ENCODE results near the gene DONSON. TPM values are rescaled to one million over a fixed set of nuclear protein-coding genes. Genes with fewer than 3 reads are reported as not detected.

Gene DONSON
- total RNA-seq, 4 donors from 2014 or later: 5.8 to 19.7 (median 6.7) TPM

DNA sequence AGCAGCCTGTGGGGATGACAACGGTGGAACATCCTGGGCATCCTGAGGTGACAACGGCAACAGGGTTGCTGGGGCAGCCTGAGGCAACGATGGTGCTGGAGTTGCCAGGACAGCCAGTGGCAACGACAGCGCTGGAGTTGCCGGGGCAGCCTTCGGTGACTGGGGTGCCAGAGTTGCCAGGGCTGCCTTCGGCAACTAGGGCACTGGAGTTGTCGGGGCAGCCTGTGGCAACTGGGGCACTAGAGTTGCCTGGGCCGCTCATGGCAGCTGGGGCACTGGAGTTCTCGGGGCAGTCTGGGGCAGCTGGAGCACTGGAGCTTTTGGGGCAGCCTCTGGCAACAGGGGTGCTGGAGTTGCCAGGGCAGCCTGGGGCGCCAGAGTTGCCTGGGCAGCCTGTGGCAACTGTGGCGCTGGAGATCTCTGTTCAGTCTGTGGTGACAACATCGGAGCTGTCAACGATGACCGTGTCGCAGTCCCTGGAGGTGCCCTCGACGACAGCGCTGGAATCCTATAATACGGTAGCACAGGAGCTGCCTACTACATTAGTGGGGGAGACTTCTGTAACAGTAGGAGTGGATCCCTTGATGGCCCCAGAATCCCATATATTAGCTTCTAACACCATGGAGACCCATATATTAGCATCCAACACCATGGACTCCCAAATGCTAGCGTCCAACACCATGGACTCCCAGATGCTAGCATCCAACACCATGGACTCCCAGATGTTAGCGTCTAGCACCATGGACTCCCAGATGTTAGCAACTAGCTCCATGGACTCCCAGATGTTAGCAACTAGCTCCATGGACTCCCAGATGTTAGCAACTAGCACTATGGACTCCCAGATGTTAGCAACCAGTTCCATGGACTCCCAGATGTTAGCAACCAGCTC, 37.5 kb downstream of the DONSON start:
- peaks cover 83% of the 10 kb centered on the region for H3K36me3 ChIP-seq
- no peak overlapping the region for H3K27ac ChIP-seq
- 96% methylated on average over 16 of the region's 23 CpGs for WGBS
- DNase-seq (ENCODE audit: low spot score in 2 of 2): no peak
- TF ChIP-seq, protein P1, sequence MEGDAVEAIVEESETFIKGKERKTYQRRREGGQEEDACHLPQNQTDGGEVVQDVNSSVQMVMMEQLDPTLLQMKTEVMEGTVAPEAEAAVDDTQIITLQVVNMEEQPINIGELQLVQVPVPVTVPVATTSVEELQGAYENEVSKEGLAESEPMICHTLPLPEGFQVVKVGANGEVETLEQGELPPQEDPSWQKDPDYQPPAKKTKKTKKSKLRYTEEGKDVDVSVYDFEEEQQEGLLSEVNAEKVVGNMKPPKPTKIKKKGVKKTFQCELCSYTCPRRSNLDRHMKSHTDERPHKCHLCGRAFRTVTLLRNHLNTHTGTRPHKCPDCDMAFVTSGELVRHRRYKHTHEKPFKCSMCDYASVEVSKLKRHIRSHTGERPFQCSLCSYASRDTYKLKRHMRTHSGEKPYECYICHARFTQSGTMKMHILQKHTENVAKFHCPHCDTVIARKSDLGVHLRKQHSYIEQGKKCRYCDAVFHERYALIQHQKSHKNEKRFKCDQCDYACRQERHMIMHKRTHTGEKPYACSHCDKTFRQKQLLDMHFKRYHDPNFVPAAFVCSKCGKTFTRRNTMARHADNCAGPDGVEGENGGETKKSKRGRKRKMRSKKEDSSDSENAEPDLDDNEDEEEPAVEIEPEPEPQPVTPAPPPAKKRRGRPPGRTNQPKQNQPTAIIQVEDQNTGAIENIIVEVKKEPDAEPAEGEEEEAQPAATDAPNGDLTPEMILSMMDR (IDR thresholded peaks at IDR 0.05): no peak
- TF ChIP-seq POLR2AphosphoS5 (IDR thresholded peaks at IDR 0.05) (no peak), EP300 (IDR thresholded peaks at IDR 0.05) (no peak), POLR2A (IDR thresholded peaks at IDR 0.05) (no peak)
- H3K4me3 ChIP-seq: no peak overlapping the region
- H3K4me1 ChIP-seq: peaks cover 18% of the 10 kb centered on the region
- no peaks in the 10 kb centered on the region for H3K27me3 ChIP-seq
- no peaks in the 10 kb centered on the region for H3K9me3 ChIP-seq

DNA sequence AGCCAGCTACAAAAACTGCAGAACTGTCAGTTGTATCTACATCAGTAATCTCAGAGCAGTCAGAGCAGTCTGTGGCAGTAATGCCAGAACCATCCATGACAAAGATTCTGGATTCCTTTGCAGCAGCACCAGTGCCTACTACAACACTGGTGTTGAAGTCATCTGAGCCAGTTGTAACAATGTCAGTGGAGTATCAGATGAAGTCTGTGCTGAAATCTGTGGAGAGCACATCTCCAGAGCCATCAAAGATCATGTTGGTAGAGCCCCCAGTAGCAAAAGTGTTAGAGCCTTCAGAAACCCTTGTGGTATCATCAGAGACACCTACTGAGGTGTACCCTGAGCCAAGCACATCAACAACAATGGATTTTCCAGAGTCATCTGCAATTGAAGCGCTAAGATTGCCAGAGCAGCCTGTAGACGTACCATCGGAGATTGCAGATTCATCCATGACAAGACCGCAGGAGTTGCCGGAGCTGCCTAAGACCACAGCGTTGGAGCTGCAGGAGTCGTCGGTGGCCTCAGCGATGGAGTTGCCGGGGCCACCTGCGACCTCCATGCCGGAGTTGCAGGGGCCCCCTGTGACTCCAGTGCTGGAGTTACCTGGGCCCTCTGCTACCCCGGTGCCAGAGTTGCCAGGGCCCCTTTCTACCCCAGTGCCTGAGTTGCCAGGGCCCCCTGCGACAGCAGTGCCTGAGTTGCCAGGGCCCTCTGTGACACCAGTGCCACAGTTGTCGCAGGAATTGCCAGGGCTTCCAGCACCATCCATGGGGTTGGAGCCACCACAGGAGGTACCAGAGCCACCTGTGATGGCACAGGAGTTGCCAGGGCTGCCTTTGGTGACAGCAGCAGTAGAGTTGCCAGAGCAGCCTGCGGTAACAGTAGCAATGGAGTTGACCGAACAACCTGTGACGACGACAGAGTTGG, 38.4 kb downstream of the DONSON start:
- Histone ChIP-seq H3K27me3 (no peaks in the 10 kb centered on the region), H3K4me3 (no peak overlapping the region), H3K36me3 (peaks cover 79% of the 10 kb centered on the region), H3K27ac (no peak overlapping the region), H3K4me1 (peaks cover 18% of the 10 kb centered on the region), H3K9me3 (no peaks in the 10 kb centered on the region)
- WGBS: 95% methylated on average over 16 of the region's 19 CpGs
- DNase-seq (ENCODE audit: low spot score in 2 of 2): no peak
- TF ChIP-seq POLR2AphosphoS5 (IDR thresholded peaks at IDR 0.05): no peak
- TF ChIP-seq EP300 (IDR thresholded peaks at IDR 0.05): no peak
- TF ChIP-seq, protein P1 (IDR thresholded peaks at IDR 0.05): no peak
- TF ChIP-seq POLR2A (IDR thresholded peaks at IDR 0.05): no peak

DNA sequence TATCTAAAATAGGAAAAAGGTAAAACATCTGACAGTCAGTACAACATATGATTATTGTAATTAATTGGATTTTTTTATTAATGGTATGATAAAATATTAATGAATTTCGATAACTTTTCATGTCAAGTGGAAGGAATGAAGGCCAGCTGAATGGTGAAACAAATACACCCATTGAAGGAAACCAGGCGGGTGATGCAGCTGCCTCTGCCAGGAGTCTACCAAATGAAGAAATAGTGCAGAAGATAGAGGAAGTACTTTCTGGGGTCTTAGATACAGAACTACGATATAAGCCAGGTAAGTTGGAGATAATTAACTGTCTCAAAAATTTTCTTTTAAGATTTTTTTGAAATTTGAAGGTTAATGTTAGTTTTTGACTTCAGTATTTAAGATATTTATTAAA, 42.4 kb downstream of the DONSON start:
- 64% methylated on average over 3 of the region's 3 CpGs for WGBS

DNA sequence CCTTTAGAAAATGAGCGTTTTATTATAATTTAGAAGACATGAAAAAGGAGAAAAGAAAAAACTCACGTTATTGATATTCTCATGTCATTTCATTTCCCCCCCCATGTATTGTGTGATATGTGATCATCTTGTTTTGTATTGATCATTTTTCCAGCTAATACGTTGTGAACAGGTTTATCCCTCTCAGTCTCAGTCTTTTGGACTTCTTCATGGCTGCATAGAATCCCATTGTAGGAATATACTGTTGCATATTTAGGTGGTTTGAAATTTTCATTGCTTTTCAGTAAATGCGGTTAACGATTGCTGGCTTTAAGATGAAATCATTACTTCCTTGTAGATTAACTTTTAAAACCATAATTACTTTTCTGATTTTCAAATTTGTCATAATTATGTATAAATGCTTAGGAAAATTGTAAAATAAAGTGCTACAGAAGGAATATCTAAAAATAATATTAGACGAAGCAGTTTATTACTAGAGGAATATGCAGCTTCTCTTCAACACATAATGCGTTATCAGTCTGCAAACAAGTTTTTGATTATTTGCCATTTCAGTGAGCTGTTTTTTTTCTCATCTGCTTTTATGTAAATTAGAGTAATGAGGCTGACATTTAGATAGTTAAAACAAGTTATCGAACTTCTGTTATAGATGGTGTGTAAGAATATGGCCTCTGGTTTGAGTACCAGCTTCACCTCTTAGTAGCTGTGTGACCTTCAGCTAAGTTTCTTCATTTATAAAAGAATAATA, 43.9 kb downstream of the DONSON start:
- 5% methylated on average over 8 of the region's 8 CpGs for WGBS
- H3K4me1 ChIP-seq: peaks cover 46% of the 10 kb centered on the region
- no peak for DNase-seq (ENCODE audit: low spot score in 2 of 2)
- H3K27me3 ChIP-seq: no peaks in the 10 kb centered on the region
- peak overlapping the region; percentile 78 for H3K4me3 ChIP-seq
- TF ChIP-seq EP300 (IDR thresholded peaks at IDR 0.05): no peak
- TF ChIP-seq, protein P1 (IDR thresholded peaks at IDR 0.05): no peak
- TF ChIP-seq POLR2A (IDR thresholded peaks at IDR 0.05): no peak
- no peak for TF ChIP-seq POLR2AphosphoS5 (IDR thresholded peaks at IDR 0.05)
- peaks cover 24% of the 10 kb centered on the region for H3K36me3 ChIP-seq
- no peaks in the 10 kb centered on the region for H3K9me3 ChIP-seq
- no peak overlapping the region for H3K27ac ChIP-seq

More for the DNA sequence above, 42.4 kb downstream of the DONSON start:
- no peak overlapping the region for H3K27ac ChIP-seq
- no peaks in the 10 kb centered on the region for H3K9me3 ChIP-seq
- H3K27me3 ChIP-seq: no peaks in the 10 kb centered on the region
- H3K36me3 ChIP-seq: peaks cover 39% of the 10 kb centered on the region
- DNase-seq (ENCODE audit: low spot score in 2 of 2): no peak
- H3K4me3 ChIP-seq: no peak overlapping the region
- TF ChIP-seq, protein P1 (IDR thresholded peaks at IDR 0.05): no peak
- TF ChIP-seq POLR2A (IDR thresholded peaks at IDR 0.05): no peak
- no peak for TF ChIP-seq POLR2AphosphoS5 (IDR thresholded peaks at IDR 0.05)
- no peak for TF ChIP-seq EP300 (IDR thresholded peaks at IDR 0.05)
- H3K4me1 ChIP-seq: peaks cover 36% of the 10 kb centered on the region

Measured in suprapubic skin (tissue), 4 donors.